GM21717 (cell line): ENCODE results near the gene VEGFA.

Experiments
- ATAC-seq: cut with Tn5 transposase; IDR thresholded peaks from one replicate; pipeline ENCODE4 v1.9.1; 2021; ENCODE audit warnings: mild to moderate bottlenecking, moderate library complexity; ENCODE audit not compliant: unreplicated experiment

VEGFA gene

DNA sequence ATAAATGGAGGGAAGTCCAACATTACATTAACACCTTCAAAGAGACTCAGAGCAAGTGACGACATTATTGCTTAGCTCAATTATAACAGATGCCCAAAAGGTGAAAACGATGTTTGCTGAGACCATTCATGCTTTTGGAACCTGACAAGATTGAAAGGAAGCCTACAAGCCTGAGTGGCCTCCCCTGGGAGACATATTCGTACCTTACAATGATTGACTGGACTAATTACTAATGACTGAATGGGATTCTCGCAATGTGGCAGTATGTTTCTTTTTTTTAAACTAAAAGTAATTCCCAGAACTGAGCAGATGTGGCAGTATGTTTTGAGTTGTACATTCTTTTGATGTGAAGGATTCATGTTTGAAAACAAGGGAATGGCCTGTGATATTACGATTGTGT, 49.9 kb downstream of the VEGFA start:
- no peak for ATAC-seq

DNA sequence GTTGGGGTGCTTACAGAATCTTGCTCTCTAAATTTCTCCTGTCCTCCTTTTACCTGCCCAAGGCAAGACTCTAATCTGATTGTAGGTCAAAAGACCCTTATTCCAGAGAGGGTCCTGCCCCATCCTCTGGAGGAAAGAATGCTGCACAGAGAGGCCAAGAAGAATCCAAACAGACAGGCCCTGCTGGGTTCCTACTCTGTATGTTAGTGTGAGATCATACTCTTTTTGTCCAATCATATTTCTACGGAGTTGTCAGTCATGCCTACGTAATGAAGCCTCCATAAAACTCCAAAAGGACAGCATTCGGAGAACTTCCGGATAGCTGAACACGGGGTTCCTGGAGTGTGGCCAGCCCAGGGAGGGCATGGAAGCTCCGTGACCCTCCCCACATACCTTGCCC, 50.5 kb downstream of the VEGFA start:
- no peak for ATAC-seq

DNA sequence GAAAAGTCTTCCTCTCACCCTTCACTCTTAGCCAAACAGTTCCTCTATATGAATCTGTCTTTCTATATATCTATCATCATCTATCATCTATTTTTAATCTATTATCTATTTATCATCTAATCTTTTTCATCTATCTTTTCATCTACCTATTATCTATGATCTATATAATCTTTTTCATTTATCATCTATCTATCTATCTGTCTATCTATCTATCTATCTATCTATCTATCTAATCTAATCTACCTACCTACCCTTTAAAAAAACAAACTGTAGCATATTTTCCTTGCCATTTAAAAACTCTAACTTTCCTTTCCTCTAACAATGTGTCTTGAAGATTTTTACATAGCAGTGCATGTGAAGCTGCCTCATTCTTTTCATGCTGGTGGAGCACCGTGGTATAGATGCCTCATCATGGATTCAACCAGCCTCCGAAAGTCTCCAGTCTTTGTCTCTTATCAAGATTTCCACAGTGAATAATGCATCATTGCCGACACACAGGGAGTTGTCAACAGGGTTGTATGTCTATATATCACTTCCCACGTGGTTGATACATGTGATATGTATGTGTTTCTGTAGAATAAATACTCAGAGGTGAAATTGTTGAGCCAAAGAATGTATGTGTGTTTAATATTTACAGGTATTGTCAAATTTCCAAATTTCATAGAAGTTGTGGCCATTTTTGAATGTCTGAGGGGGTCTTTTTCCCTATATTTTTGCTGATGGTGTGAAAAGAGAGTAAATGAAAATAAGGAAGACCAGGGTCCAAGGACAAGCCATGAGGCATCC, 51.3 kb downstream of the VEGFA start:
- ATAC-seq, result no peak

DNA sequence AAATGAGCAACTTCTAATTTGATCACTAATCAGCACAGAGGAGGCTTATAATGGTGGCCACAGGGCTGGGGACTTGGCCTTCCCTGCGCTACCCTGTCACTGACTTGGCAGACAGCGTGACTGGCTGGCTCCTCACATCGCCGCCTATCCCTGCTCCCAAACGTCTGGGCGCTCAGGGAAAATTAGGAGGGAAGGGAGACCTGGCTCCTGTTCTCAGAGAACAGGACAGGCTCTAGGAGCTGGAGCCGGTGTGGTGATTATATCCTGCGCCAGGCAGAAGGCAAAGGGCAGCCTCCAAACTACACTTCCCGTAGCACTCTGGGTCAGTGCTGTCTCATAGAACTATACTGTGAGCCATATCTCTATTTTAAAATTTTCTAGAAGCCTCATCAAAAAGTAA, 53.4 kb downstream of the VEGFA start:
- ATAC-seq, result no peak

DNA sequence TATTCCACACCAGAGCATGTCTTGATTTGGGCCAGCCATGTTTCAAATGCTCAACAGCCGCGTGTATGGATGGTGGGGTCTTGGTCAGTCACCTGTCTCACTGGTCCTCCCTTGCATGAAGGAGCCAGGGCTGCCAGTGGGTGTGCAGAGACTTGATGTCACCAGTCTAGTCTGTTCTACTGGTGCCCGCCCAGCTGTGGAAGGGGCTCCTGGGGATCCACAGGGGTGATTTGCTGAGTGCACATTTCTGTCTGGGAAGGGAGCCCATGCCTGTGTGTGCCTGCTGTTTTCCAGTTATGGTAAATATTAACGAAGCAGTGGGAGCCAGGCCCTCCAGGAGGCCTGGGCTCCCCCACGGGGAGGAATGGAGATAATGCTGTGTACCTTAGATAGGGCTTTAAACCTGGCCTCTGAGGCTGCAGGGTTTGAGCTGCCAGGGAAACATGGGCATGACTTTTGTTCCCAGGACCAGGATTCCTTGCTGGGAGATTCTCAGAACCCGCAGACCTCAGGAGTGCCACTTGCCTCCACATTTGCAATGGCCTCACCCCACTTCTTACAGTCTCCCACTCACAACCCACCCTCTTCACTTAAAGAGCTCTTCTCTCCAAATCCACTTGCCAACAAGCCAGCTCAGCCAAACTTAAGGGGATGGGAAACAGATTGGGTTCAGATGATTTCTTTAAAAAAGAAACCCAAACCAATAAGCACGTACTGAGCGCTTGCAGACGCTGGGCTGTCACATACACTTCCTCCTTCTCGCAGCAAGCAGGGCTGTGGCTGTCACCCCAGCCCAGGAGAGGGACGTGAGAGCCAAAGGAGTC, 54.1 kb downstream of the VEGFA start:
- ATAC-seq, result no peak

DNA sequence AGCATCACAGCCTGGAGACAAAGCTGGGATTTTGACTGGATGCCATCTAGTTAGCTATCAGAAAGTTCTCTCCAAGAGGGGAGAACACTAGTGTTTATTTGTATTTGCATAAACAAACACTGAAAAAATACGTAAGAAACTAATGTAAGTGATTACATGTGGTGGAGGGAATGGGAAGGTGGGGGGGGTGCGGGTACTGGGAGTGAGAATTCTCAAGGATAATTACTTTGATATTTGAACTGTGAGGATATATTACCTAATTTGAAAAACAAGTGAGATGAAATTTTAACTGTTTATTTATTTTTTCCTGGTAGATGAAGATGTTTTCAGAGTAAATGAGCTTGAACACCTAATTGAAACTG, 54.7 kb downstream of the VEGFA start:
- no peak for ATAC-seq

DNA sequence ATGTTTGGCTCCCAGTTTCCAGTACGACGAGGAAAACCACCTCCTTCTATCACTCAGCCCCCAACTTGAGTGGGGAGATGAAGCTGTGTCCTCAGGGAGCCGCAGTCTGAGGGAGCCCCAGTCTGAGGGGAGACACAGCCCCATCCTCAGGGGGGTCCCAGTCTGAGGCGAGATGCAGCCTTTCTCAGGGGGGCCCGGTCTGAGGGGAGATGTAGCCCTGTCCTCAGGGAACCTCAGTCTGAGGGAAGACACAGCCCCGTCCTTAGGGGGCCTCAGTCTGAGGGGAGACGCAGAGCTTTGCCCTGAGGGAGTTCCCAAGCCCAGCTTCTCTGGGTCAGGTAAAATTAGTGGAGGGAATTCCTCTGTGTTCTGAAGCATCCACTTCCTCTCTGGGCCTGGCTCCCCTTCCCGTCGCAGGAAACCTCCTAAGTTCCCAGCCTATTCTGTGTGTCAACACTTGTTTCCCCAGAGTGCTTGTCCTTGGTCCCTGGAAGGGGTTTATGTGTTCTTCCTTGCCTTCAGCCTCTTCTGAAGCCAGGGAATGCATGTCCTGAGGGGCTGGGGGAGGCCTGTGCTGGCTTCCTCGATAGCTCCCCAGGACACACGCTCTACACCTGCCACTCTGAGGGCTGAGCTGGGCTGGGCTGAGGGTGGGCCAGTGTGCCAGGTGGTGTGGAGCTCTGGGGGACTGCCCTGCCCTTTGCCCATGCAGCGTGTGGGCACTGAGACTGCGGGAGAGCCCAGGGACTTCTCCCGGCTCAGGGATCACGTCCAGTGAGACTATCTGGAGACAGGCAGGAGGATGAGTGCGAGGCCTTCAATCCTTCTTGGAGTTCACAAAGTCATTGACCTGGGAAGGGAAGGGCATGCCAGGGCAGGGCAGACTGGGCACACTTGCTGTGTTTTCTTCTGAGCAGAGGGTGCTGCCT, 55.4 kb downstream of the VEGFA start:
- ATAC-seq, result no peak

DNA sequence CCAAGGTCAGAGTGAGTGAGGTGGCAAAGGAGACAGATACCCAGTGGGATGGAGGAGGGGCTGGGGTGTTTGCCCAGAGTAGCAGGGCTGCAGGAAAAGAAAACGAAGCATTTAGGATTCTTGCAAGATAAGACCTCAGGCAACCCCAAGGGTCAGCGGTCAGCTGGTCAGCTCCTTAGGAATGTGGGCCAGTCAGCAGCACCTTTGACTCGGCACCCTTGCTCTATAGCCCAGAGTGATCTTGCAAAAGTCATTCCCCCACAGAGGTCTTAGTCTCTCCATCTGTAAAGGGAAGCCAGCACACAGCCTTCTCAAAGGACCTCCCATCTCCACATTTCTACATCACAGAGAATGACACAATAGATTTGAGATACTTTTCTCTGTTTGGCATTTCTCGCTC, 56.7 kb downstream of the VEGFA start:
- ATAC-seq, result no peak

DNA sequence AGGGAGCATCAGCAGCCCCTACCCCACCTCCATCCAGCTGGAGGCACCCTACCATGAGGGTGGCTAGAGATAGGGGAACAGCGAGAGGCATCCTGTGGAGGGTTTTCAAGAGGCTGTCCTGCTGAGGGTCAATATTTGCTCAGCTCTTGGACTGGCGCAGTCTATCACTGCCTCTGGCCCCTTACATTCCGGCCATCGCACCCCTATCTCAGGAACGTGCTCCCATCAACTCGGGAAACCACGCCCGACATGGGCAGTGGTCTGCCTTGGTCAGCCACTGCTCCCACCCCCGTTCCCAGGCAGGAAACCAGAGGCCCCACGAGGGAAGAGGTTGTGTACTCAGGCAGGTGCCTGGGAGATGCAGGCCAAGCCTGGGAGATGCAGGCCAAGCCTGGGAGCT, 57.9 kb downstream of the VEGFA start:
- no peak for ATAC-seq

DNA sequence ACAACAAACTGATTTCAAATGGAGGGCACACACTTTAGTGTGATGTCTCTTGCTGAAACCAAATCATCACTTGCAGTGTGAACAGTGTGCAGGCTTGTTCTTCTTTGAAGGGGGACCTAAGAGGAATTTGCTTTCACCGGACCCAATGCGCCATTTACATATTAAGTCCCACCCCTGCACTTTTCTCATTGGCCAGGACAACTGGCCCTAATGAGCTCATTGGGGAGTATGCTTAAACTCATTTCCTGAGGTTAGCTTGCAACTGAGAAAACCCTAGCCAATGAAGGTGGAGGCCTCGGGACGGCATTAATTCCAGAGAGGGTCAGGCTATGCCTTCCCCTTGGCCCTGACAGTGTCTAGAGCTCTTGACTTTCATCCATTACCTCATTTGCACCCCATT, 58.7 kb downstream of the VEGFA start:
- no peak for ATAC-seq

DNA sequence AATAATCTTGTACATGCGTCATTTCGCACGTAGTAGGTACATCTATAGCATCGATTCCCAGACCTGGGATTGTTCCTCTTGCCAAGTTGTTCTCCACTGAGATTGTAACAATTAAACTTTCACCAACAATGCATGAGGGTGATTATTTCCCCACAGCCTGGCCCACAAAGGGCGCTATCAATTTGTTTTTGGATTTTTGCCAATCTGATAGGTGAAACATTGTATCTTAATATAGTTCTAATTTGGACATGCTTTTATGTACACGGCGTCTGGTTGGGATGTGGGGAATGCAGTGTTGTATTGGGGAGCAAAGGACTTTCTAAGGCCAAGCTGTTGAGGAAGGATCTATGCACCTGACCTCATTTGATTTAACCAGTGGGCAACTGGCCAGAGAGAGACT, 59.5 kb downstream of the VEGFA start:
- ATAC-seq, result no peak

DNA sequence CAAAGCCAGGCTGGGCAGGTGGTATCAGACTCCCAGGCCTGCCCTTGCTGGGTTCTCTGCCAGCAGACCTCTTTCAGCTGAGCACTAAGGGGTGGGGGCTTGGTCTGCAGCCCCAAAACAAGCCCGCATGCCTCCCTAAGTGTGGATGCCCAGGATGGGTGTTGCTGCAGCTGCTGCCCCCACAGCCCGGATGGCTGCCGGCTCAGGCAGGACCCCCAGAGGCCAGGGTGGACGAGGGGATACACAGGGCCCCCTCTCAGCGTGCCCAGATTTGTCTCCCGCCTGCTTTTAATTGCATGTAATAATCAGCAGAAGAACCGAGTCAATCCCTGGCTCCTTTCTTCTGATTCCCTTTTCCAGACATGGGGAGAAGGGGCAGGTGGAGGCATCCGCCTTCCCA, 60.8 kb downstream of the VEGFA start:
- no peak for ATAC-seq

DNA sequence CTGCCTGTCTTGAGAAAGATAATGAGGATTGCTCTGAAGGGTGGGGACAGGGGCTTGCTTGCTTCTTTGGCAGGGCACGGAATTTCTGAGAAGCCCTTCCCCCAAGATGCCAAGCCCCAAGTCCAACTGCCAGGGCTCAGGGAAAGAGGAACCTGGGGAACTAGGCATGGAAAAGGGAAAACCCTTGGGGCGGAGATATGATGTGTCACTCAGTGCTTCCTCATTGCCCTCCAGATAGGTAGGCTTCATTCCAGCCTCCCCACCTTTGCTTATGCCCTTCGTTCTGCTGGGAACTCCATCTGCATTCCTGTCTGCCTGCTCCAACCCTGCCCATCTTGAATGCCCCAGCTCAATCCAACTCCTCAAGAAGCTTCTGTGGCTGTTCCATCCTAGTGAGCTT, 61.2 kb downstream of the VEGFA start:
- no peak for ATAC-seq

DNA sequence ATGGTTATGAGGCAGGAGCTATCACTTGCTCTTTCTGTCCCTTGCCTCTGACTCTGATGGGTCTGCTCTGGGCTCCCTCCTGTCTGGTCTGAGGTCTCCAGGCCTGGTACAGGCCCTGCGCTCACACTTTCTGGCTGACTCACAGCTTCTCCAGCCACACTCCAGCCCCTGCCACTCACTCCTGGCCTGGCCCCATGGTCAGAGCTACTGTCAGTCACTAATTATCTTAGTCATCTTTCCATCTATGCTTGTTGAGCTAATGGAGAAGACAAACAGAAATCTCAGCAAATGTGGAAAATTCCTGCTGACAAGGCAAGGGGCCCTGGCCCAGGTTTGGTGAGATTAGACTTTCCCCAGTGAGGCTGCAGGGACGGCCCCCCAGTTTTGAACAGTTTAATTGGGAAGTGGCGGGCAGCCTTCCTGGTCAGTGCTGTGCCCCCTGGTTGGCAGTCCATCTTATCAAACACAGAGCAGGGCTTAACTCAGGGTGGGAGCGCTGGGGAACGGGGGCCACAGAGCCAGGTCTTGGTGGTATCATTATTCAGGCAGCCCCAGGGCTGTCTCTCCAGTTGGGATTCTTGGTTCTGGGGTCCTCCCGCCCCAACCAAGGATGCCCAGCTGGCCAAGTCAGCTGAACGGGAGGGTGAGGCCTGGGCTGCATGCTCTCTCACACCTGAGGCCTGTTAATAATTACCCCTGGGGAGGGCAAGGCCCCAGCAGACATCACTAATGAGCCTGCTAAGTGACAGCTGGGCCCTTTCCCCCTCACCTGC, 63.4 kb downstream of the VEGFA start:
- no peak for ATAC-seq

DNA sequence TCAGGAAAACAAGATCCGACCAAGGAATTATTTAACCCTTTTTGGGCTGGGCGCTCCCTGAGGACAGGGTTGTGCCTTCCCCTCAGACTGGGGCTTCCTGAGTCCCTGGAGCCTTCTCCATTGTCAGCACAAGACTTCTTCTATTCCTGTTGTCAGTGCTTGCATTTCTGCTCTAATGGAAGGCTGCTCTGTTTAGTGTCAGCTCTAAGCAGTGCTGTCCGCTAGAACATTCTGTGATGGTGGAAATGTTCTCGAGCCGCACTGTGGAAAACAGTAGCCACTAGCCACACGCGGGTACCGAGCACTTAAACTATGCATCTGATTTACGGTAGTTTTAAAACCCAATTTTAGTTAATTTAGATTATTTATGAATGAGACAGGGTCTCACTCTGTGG, 64.0 kb downstream of the VEGFA start:
- no peak for ATAC-seq

DNA sequence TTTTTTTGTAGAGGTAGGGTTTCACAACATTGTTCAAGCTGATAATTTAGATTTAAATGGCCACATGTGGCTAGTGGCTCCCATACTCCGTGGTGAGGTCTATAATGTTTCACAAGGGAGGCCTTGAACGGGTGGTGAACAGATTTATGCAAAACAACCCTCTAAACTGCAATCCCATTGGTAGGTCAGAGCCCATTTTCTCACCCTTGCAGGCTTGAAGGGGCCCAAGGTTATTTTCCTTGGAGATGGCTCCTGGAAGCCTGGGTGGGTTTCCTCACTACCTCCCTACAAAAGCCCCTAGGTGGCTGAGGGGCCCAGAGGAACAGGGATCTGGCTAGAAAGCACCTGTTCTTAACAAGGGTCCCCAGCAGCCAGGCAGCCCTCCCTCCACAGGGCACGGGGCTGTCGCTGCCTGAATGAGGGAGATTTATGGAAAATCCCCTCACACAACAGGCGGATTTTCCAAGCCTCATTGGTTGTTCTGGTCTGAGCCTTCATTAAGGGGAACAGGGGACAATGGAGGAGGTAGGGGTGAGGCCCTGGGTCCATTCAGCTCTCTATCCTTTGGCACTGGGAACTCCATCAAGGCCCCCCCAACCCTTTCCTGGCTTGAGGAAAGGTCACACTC, 64.6 kb downstream of the VEGFA start:
- no peak for ATAC-seq

DNA sequence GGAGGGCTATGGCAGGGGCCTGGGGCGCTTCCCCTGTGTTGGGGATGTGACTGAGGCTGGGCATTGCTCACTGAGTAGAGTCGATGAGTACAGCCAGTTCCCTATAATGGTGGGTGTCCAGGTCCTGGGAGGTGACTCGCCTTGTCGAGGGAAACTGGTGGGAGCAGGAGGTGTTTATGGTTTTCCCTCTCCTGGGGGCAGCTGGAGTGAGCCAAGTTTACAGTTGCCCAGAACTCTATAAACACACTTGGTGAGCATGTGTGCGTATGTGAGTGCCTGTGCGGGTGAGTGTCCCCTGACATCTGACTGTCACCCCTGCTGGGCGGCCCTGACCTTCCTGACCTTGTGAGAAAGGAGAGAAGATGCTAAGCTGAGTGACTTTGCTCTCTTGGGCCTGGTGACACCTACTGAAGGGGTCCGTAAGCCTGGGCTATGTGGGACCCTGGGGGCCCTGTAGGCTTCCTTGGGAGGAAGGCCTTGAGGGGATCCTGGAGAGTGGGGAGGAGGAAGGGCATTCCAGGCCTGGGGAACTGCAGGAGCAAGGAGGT, 65.9 kb downstream of the VEGFA start:
- ATAC-seq, result no peak
